GM13976 (cell line): ENCODE results near the gene SNX32.

ENCODE experiments used
- DNase-seq: peaks from one replicate; pipeline ENCODE4 v3.0.0; 2012; ENCODE audit warnings: low spot score
- CTCF ChIP-seq: IDR thresholded peaks from 2 replicates; pipeline ENCODE4 v1.5.1; 2012; ENCODE audit warnings: borderline replicate concordance, mild to moderate bottlenecking; ENCODE audit not compliant: insufficient read depth; ENCODE audit errors: extremely low read depth, missing control alignments, control extremely low read depth
- in situ Hi-C: fragments of 300-500 bp; cut with MboI; formaldehyde crosslinking; loops from one replicate; pipeline ENCODE4 v1.12.0; 2022; ENCODE audit warnings: low sequenced_read_pairs, mixed read lengths, inconsistent platforms; ENCODE audit not compliant: unreplicated experiment

Gene SNX32

GRCh38 chr11:65849771-65850216, 16.0 kb downstream of the SNX32 start:
- DNase-seq: peak; percentile 21
- TF ChIP-seq CTCF: no peak
- in situ Hi-C loops: no loop called here

- no peak for TF ChIP-seq CTCF
- in situ Hi-C loops: no loop called here
- peak; percentile 30 for DNase-seq
These were observed 16.7 kb downstream of the SNX32 start for GRCh38 chr11:65850217-65851082.

- in situ Hi-C loops: no loop called here
- DNase-seq: peak; percentile 55
- no peak for TF ChIP-seq CTCF
These were observed 17.4 kb downstream of the SNX32 start for GRCh38 chr11:65851083-65851579.

GRCh38 chr11:65851811-65852507, 18.2 kb downstream of the SNX32 start:
- in situ Hi-C loops: no loop called here
- no peak for TF ChIP-seq CTCF
- DNase-seq: no peak

- in situ Hi-C loops: no loop called here
- no peak for TF ChIP-seq CTCF
- no peak for DNase-seq
These were observed 18.9 kb downstream of the SNX32 start for GRCh38 chr11:65852508-65853245.
